ENCODE results near the gene TRERF1. TPM values are rescaled to one million over a fixed set of nuclear protein-coding genes. Genes with fewer than 3 reads are reported as not detected.

The TRERF1 gene
- total and polyA plus RNA-seq, 9 donors, result 4.5 to 13.7 (median 7.8) TPM

DNA sequence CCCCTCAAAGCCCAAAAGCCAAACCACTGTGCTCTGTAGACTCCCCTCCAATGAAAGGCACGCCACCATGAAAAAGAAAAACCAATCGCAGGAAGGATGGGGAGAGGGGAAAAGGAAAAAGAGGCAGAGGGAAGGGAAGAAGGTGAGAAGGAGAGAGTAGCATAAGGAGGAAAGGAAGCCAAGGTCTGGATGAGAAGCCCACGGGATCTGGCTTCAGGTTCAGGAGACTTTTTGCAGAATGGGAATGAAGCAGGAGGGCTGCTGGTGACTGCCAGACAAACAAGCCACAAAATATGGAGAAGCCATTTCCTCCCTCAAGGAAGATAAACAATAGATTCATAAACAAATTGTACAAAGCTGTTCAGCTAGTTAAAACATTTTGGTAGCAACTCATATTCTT is 155.1 kb downstream of the TRERF1 start:
- no peak for TF ChIP-seq POLR2A (IDR thresholded peaks at IDR 0.05)
- TF ChIP-seq EP300 (IDR thresholded peaks at IDR 0.05), result no peak
- TF ChIP-seq, protein P1, sequence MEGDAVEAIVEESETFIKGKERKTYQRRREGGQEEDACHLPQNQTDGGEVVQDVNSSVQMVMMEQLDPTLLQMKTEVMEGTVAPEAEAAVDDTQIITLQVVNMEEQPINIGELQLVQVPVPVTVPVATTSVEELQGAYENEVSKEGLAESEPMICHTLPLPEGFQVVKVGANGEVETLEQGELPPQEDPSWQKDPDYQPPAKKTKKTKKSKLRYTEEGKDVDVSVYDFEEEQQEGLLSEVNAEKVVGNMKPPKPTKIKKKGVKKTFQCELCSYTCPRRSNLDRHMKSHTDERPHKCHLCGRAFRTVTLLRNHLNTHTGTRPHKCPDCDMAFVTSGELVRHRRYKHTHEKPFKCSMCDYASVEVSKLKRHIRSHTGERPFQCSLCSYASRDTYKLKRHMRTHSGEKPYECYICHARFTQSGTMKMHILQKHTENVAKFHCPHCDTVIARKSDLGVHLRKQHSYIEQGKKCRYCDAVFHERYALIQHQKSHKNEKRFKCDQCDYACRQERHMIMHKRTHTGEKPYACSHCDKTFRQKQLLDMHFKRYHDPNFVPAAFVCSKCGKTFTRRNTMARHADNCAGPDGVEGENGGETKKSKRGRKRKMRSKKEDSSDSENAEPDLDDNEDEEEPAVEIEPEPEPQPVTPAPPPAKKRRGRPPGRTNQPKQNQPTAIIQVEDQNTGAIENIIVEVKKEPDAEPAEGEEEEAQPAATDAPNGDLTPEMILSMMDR (IDR thresholded peaks at IDR 0.05), result no peak
- WGBS, 3 donors, result 62 to 75% (median 65%) methylated on average over 3 of the region's 3 CpGs
- no peaks in the 10 kb centered on the region for H3K27me3 ChIP-seq
- H3K9me3 ChIP-seq, result no peaks in the 10 kb centered on the region
- intact Hi-C loops (cut with DNase I), result no loop called here
- peaks cover 2% of the 10 kb centered on the region for H3K4me1 ChIP-seq (ENCODE audit: insufficient read depth)
- H3K4me3 ChIP-seq, result no peak overlapping the region
- no peak for DNase-seq
- no peak overlapping the region for H3K27ac ChIP-seq
- no peaks in the 10 kb centered on the region for H3K36me3 ChIP-seq

DNA sequence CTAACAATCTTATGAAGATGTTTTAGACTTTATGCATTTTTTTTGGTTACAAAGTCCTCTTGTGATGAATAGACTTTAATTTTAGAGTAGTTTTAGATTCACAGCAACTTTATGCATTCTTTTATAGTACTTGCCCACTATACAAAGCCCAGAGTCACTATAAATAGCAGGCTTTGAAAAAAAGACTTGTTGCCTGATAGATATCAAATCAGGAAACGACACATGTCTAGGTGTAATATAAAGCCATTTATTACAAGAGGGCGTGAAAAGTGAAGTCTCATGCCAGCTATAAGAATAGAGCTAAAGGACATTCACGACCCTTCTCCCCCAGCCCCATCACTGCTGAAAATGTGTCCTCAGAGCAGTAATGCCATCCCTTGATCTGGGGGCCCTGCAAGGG is 156.0 kb downstream of the TRERF1 start:
- H3K27me3 ChIP-seq, result no peaks in the 10 kb centered on the region
- no peak for DNase-seq
- intact Hi-C loops (cut with DNase I), result no loop called here
- no peak for TF ChIP-seq EP300 (IDR thresholded peaks at IDR 0.05)
- TF ChIP-seq, protein P1 (IDR thresholded peaks at IDR 0.05), result no peak
- TF ChIP-seq POLR2A (IDR thresholded peaks at IDR 0.05), result no peak
- 93 to 96% (median 94%) methylated on average over 3 of the region's 3 CpGs for WGBS, 3 donors
- peaks cover 2% of the 10 kb centered on the region for H3K4me1 ChIP-seq (ENCODE audit: insufficient read depth)
- no peak overlapping the region for H3K27ac ChIP-seq
- H3K9me3 ChIP-seq, result no peaks in the 10 kb centered on the region
- H3K36me3 ChIP-seq, result no peaks in the 10 kb centered on the region
- H3K4me3 ChIP-seq, result no peak overlapping the region

DNA sequence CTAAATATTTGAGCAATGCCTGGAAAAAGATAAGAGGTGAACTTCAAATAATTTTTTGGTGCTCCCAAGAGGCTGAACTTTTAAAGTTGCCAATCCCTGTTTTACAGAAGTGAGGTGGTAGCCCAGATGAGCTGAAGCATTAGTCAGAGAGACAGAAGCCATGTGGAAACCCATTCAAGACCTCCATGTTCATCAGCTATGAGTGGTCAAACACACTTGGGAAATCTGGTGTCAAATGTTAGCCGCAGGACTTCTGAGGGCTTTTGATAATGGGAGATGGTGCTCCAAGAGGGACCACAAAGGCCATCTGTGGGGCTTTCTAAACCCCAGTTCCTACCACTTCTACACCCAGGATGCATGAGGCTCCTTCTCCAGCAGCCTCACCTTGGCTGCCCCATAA is 156.5 kb downstream of the TRERF1 start:
- no peak for DNase-seq
- peaks cover 2% of the 10 kb centered on the region for H3K4me1 ChIP-seq (ENCODE audit: insufficient read depth)
- H3K4me3 ChIP-seq, result no peak overlapping the region
- no peaks in the 10 kb centered on the region for H3K36me3 ChIP-seq
- no peak overlapping the region for H3K27ac ChIP-seq
- no peaks in the 10 kb centered on the region for H3K27me3 ChIP-seq
- WGBS, 3 donors, result 91 to 100% (median 98%) methylated on average over 1 of the region's 1 CpG
- intact Hi-C loops (cut with DNase I), result no loop called here
- TF ChIP-seq POLR2A (IDR thresholded peaks at IDR 0.05) (no peak), EP300 (IDR thresholded peaks at IDR 0.05) (no peak)
- TF ChIP-seq, protein P1 (IDR thresholded peaks at IDR 0.05), result no peak
- H3K9me3 ChIP-seq, result no peaks in the 10 kb centered on the region

DNA sequence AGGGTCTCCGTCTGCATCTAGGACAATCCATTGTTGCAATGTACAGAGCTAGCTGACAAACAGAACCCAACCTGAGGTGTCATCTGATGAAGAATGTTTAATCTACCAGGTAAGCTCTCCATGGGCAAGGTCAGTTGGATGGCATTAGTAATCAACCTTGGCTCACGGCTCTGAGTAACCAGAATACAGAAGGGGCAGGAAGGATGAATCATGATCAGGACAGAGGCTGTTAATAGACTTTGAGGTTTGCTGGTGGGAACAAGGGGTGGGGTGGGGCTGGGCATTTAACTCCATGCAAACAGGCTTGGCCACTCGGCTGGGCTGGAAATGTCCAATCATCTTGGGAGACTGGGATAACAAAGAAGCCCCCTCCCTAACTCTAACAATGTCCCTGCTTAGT is 157.0 kb downstream of the TRERF1 start:
- Histone ChIP-seq H3K9me3 (no peaks in the 10 kb centered on the region), H3K36me3 (no peaks in the 10 kb centered on the region), H3K27me3 (no peaks in the 10 kb centered on the region), H3K27ac (no peak overlapping the region), H3K4me3 (no peak overlapping the region), H3K4me1 (ENCODE audit: insufficient read depth) (peaks cover 2% of the 10 kb centered on the region)
- TF ChIP-seq POLR2A (IDR thresholded peaks at IDR 0.05) (no peak), EP300 (IDR thresholded peaks at IDR 0.05) (no peak)
- TF ChIP-seq, protein P1 (IDR thresholded peaks at IDR 0.05), result no peak
- intact Hi-C loops (cut with DNase I), result no loop called here
- WGBS, 3 donors, result 88 to 92% (median 89%) methylated on average over 3 of the region's 3 CpGs
- DNase-seq, result no peak
